DOHH2 (cell line): ENCODE data around the gene DNAH11.
A peak's percentile ranks its signal among the peaks of the same experiment; 100 is the strongest.

Experiments
- H3F3A ChIP-seq: fragments of 200-600 bp; sonication (generic), shearing (Covaris generic); 2 replicates; pipeline ENCODE4 v1.6.0; 2016; ENCODE audit warnings: antibody characterized with exemption, mild to moderate bottlenecking; ENCODE audit not compliant: control insufficient read depth, insufficient read depth
- H3K27ac ChIP-seq: fragments of 200-600 bp; sonication (generic); 2 replicates; pipeline ENCODE4 v1.5.1; 2014; ENCODE audit warnings: low read depth, mild to moderate bottlenecking, low read length, moderate library complexity
- H3K27me3 ChIP-seq: fragments of 200-600 bp; sonication (generic); 2 replicates; pipeline ENCODE4 v1.6.1; 2014; ENCODE audit warnings: mild to moderate bottlenecking, low read length, mixed read lengths; ENCODE audit not compliant: control insufficient read depth
- H3K36me3 ChIP-seq: fragments of 200-600 bp; sonication (generic); 2 replicates; pipeline ENCODE4 v1.6.1; 2014; ENCODE audit warnings: mild to moderate bottlenecking, low read length, moderate library complexity, mixed read lengths; ENCODE audit not compliant: control insufficient read depth
- H3K4me1 ChIP-seq: fragments of 200-600 bp; sonication (generic); 2 replicates; pipeline ENCODE4 v1.6.1; 2014; ENCODE audit warnings: mild to moderate bottlenecking, low read length, mixed read lengths; ENCODE audit not compliant: control insufficient read depth
- H3K4me2 ChIP-seq: fragments of 200-600 bp; sonication (generic); 2 replicates; pipeline ENCODE4 v1.6.0; 2014; ENCODE audit warnings: mild to moderate bottlenecking, low read length, moderate library complexity
- H3K4me3 ChIP-seq: fragments of 200-600 bp; sonication (generic); 2 replicates; pipeline ENCODE4 v1.5.1; 2014; ENCODE audit warnings: mild to moderate bottlenecking, low read length, mixed read lengths
- H3K79me2 ChIP-seq: fragments of 200-600 bp; sonication (generic); 2 replicates; pipeline ENCODE4 v1.6.1; 2014; ENCODE audit warnings: mild to moderate bottlenecking, low read length, mixed read lengths; ENCODE audit not compliant: control insufficient read depth
- H3K9me2 ChIP-seq: fragments of 200-600 bp; sonication (generic); replicated peaks from 2 replicates; pipeline ENCODE4 v1.6.1; 2014; ENCODE audit warnings: mild to moderate bottlenecking, low read length, mixed read lengths; ENCODE audit not compliant: control insufficient read depth
- H3K9me3 ChIP-seq: fragments of 200-600 bp; sonication (generic); 2 replicates; pipeline ENCODE4 v1.6.1; 2014; ENCODE audit warnings: antibody characterized with exemption, low read length, mixed read lengths; ENCODE audit not compliant: control insufficient read depth, insufficient read depth
- H4K20me1 ChIP-seq: fragments of 200-600 bp; sonication (generic); 2 replicates; pipeline ENCODE4 v1.6.0; 2014; ENCODE audit warnings: low read depth, mild to moderate bottlenecking, antibody characterized with exemption, low read length, moderate library complexity; ENCODE audit not compliant: control insufficient read depth, insufficient read depth
- CTCF ChIP-seq: fragments of 200-600 bp; sonication (generic); IDR thresholded peaks from one replicate; pipeline ENCODE4 v1.5.1; 2014; ENCODE audit warnings: antibody characterized with exemption, mild to moderate bottlenecking, low read depth, low read length; ENCODE audit not compliant: poor library complexity, severe bottlenecking
- EZH2phosphoT487 ChIP-seq: fragments of 200-600 bp; sonication (generic); IDR thresholded peaks from 2 replicates; pipeline ENCODE4 v1.6.1; 2017; ENCODE audit warnings: borderline replicate concordance, mild to moderate bottlenecking, antibody characterized with exemption, low read length, moderate library complexity, mixed read lengths

The DNAH11 gene

GRCh38 chr7:21500117-21500832 is 42.6 kb upstream of the DNAH11 start:
- no peaks in the 10 kb centered on the region for H3K27me3 ChIP-seq
- H3K27ac ChIP-seq = no peak overlapping the region
- peaks cover 3% of the 10 kb centered on the region; the same call in 1 of the 2 replicates for H3K9me3 ChIP-seq
- no peaks in the 10 kb centered on the region for H4K20me1 ChIP-seq
- no peak overlapping the region for H3K4me3 ChIP-seq
- no peak overlapping the region for H3K4me2 ChIP-seq
- H3K79me2 ChIP-seq = no peaks in the 10 kb centered on the region
- H3F3A ChIP-seq = no peaks in the 10 kb centered on the region
- no peaks in the 10 kb centered on the region for H3K9me2 ChIP-seq
- H3K4me1 ChIP-seq = no peaks in the 10 kb centered on the region
- no peak for TF ChIP-seq EZH2phosphoT487
- no peak for TF ChIP-seq CTCF
- no peaks in the 10 kb centered on the region for H3K36me3 ChIP-seq

- Histone ChIP-seq H3K27ac (no peak overlapping the region), H3K79me2 (no peaks in the 10 kb centered on the region), H4K20me1 (no peaks in the 10 kb centered on the region), H3K4me2 (no peak overlapping the region), H3K27me3 (no peaks in the 10 kb centered on the region), H3F3A (no peaks in the 10 kb centered on the region), H3K9me2 (no peaks in the 10 kb centered on the region), H3K36me3 (0 out of 2 replicates have a peak, but pooled peaks cover 4% of the 10 kb centered on the region), H3K4me1 (no peaks in the 10 kb centered on the region), H3K4me3 (no peak overlapping the region), H3K9me3 (peaks cover 3% of the 10 kb centered on the region; the same call in 1 of the 2 replicates)
- TF ChIP-seq CTCF (no peak), EZH2phosphoT487 (no peak)
Observed at GRCh38 chr7:21504021-21504420, 38.8 kb upstream of the DNAH11 start.

DNA sequence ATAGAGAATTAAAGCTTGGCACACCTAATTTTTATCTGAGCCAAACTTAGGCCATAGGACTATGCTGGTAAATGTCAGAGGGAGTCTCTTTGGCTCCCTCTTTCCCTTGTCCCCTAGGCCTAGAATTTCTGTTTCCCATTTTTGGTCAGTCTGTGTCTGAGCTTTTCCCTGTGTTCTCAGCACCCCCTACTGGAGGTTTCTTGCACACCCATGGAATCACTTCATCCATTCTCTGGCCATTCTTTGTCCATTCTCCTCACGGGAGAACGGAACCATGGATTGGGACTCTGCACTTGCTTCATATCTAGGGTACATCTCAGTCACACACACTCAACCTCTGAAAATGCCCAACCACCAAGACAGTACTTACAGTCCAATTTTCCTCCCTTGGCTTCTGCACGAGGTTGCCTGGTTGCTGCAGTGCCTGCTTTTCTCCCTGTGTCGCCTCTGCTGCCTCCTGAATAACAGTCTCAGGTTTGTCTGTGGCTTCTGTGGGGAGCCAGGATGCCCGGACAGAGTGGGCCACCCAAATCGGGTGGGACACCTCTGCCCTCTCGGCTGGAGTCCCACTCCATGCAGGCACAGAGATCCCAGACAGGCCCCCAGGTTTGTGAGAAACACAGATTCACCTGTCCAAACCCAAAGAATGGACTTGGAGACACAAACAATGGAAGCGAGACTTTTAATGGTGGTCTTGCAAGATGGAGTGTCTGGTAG is 35.1 kb upstream of the DNAH11 start:
- no peaks in the 10 kb centered on the region for H3K9me2 ChIP-seq
- no peaks in the 10 kb centered on the region for H3K27me3 ChIP-seq
- H3K79me2 ChIP-seq = no peaks in the 10 kb centered on the region
- TF ChIP-seq CTCF (peak; percentile 82), EZH2phosphoT487 (no peak)
- H3F3A ChIP-seq = no peaks in the 10 kb centered on the region
- H3K4me3 ChIP-seq = no peak overlapping the region
- H3K27ac ChIP-seq = no peak overlapping the region
- no peak overlapping the region for H3K4me2 ChIP-seq
- peaks cover 15% of the 10 kb centered on the region for H3K36me3 ChIP-seq
- no peaks in the 10 kb centered on the region for H3K9me3 ChIP-seq
- H4K20me1 ChIP-seq = no peaks in the 10 kb centered on the region
- H3K4me1 ChIP-seq = no peaks in the 10 kb centered on the region
